ENCODE results near the gene GALNS. TPM values are rescaled to one million over a fixed set of nuclear protein-coding genes. Genes with fewer than 3 reads are reported as not detected.

The GALNS gene
- polyA plus RNA-seq, 1 donor from 2014 or later = 19.4 TPM

GRCh38 chr16:88900662-88901052 is 43.9 kb upstream of the GALNS start:
- Histone ChIP-seq H2AFZ (ENCODE audit: low read depth, low read length) (no peak overlapping the region), H3K9me3 (ENCODE audit: low read length) (no peaks in the 10 kb centered on the region), H3K27ac (ENCODE audit: low read length) (no peak overlapping the region), H3K9ac (ENCODE audit: low read length) (no peak overlapping the region), H3K36me3 (ENCODE audit: insufficient read depth, low read length) (no peaks in the 10 kb centered on the region), H3K79me2 (replicated peaks; ENCODE audit: insufficient read depth, low read length) (no peaks in the 10 kb centered on the region), H3K9me2 (ENCODE audit: insufficient read depth, low read length) (no peaks in the 10 kb centered on the region), H3K4me3 (ENCODE audit: low read length) (no peak overlapping the region), H3F3A (ENCODE audit: insufficient read depth, low read length, poor library complexity, severe bottlenecking) (no peaks in the 10 kb centered on the region), H4K20me1 (ENCODE audit: insufficient read depth) (no peaks in the 10 kb centered on the region), H3K27me3 (ENCODE audit: insufficient read depth, low read depth, low read length) (no peaks in the 10 kb centered on the region), H3K4me2 (ENCODE audit: low read length) (no peak overlapping the region)
- TF ChIP-seq, protein P1, sequence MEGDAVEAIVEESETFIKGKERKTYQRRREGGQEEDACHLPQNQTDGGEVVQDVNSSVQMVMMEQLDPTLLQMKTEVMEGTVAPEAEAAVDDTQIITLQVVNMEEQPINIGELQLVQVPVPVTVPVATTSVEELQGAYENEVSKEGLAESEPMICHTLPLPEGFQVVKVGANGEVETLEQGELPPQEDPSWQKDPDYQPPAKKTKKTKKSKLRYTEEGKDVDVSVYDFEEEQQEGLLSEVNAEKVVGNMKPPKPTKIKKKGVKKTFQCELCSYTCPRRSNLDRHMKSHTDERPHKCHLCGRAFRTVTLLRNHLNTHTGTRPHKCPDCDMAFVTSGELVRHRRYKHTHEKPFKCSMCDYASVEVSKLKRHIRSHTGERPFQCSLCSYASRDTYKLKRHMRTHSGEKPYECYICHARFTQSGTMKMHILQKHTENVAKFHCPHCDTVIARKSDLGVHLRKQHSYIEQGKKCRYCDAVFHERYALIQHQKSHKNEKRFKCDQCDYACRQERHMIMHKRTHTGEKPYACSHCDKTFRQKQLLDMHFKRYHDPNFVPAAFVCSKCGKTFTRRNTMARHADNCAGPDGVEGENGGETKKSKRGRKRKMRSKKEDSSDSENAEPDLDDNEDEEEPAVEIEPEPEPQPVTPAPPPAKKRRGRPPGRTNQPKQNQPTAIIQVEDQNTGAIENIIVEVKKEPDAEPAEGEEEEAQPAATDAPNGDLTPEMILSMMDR (IDR thresholded peaks at IDR 0.05; ENCODE audit: poor library complexity, severe bottlenecking) = no peak
- TF ChIP-seq RAD21 (conservative IDR thresholded peaks at IDR 0.05) (no peak), EP300 (conservative IDR thresholded peaks at IDR 0.05; ENCODE audit: poor library complexity, severe bottlenecking) (no peak), SMC3 (conservative IDR thresholded peaks at IDR 0.05; ENCODE audit: poor library complexity) (no peak), TAF1 (IDR thresholded peaks at IDR 0.05; ENCODE audit: low read depth) (no peak), MXI1 (conservative IDR thresholded peaks at IDR 0.05; ENCODE audit: poor library complexity, severe bottlenecking) (no peak), REST (IDR thresholded peaks at IDR 0.05; ENCODE audit: borderline replicate concordance) (no peak), POLR2AphosphoS5 (IDR thresholded peaks at IDR 0.05) (no peak), EZH2 (IDR thresholded peaks at IDR 0.05; ENCODE audit: borderline replicate concordance, insufficient read depth, low read length, poor library complexity, severe bottlenecking) (no peak)

DNA sequence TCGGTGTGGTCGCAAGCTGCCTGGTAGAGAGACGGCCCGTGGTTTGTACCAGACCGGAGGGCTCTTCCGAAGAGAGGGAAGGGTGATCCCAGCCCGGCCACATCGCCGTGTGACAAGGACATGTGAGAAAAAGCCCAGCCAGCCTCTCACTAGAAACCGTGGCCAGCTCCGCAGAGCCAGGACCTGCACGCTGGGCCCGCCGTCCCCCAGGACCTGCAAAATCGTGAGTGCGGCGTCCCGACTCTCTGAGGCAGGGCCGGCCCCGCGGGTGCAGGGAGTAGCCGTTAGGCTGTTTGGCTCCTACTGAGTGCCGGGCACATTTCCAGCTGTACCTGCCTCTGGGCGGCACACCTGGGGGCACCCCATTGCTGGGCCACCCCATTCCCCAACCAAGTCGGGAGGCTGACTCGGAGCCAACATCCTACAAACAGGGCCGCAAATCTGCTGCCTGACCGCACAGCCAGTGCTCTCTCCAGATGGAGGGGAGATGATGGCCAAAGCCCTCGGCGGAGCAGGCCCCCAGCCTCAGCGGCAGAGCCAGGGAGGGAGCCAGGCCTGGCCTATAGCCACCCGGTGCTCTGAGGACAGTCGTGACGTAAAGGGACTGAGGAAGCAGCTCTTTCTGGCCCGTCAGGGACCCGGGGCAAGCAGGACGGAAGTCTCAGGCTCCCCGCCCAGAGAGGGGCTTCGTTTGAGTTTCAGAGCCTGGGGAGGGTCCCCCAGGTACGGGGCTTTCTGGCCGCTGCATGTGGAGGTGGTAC is 43.3 kb upstream of the GALNS start:
- TF ChIP-seq SMC3 (conservative IDR thresholded peaks at IDR 0.05; ENCODE audit: poor library complexity) (no peak), TAF1 (IDR thresholded peaks at IDR 0.05; ENCODE audit: low read depth) (no peak), REST (IDR thresholded peaks at IDR 0.05; ENCODE audit: borderline replicate concordance) (no peak), MXI1 (conservative IDR thresholded peaks at IDR 0.05; ENCODE audit: poor library complexity, severe bottlenecking) (no peak), EZH2 (IDR thresholded peaks at IDR 0.05; ENCODE audit: borderline replicate concordance, insufficient read depth, low read length, poor library complexity, severe bottlenecking) (no peak), EP300 (conservative IDR thresholded peaks at IDR 0.05; ENCODE audit: poor library complexity, severe bottlenecking) (no peak), RAD21 (conservative IDR thresholded peaks at IDR 0.05) (no peak), POLR2AphosphoS5 (IDR thresholded peaks at IDR 0.05) (no peak)
- TF ChIP-seq, protein P1 (IDR thresholded peaks at IDR 0.05; ENCODE audit: poor library complexity, severe bottlenecking) = no peak
- Histone ChIP-seq H3K9me2 (ENCODE audit: insufficient read depth, low read length) (no peaks in the 10 kb centered on the region), H3K27ac (ENCODE audit: low read length) (no peak overlapping the region), H3F3A (ENCODE audit: insufficient read depth, low read length, poor library complexity, severe bottlenecking) (no peaks in the 10 kb centered on the region), H3K4me3 (ENCODE audit: low read length) (no peak overlapping the region), H4K20me1 (ENCODE audit: insufficient read depth) (no peaks in the 10 kb centered on the region), H3K9me3 (ENCODE audit: low read length) (no peaks in the 10 kb centered on the region), H3K79me2 (replicated peaks; ENCODE audit: insufficient read depth, low read length) (no peaks in the 10 kb centered on the region), H2AFZ (ENCODE audit: low read depth, low read length) (no peak overlapping the region), H3K36me3 (ENCODE audit: insufficient read depth, low read length) (no peaks in the 10 kb centered on the region), H3K4me2 (ENCODE audit: low read length) (no peak overlapping the region), H3K27me3 (ENCODE audit: insufficient read depth, low read depth, low read length) (no peaks in the 10 kb centered on the region), H3K9ac (ENCODE audit: low read length) (no peak overlapping the region)
